Breast epithelium (tissue), 4 donors: Measurements from ENCODE around the gene SLF2. TPM values are rescaled to one million over a fixed set of nuclear protein-coding genes. Genes with fewer than 3 reads are reported as not detected.

ENCODE experiments used
- DNase-seq, 2 donors: peaks; one replicate each; pipeline ENCODE4 v3.0.0-alpha.2; 2019; ENCODE audit warnings: low spot score in 2 of 2
- H3K27ac ChIP-seq, 2 donors: fragments of 200-600 bp; sonication (generic) in 1 of 2; one replicate each; pipeline ENCODE4 v1.5.1; 2016 to 2019; ENCODE audit warnings: mild to moderate bottlenecking in 1 of 2
- H3K27me3 ChIP-seq, 2 donors: fragments of 200-600 bp; sonication (generic) in 1 of 2; one replicate each; pipeline versions ENCODE4 v1.5.1 to v1.6.0; 2017 to 2019; ENCODE audit warnings: control low read depth in 1 of 2, mild to moderate bottlenecking in 1 of 2
- H3K36me3 ChIP-seq: fragments of 200-600 bp; one replicate; pipeline ENCODE4 v1.5.1; 2019
- H3K4me1 ChIP-seq, 2 donors: fragments of 200-600 bp; sonication (generic); one replicate each; pipeline ENCODE4 v1.5.1; 2016 to 2019; ENCODE audit warnings: control low read depth in 1 of 2
- H3K4me3 ChIP-seq, 3 donors: fragments of 200-600 bp; sonication (generic); 1 replicate in 2 of 3; 2 replicates in 1 of 3; pipeline ENCODE4 v1.5.1; 2016 to 2019; ENCODE audit warnings: mild to moderate bottlenecking in 3 of 3, moderate library complexity in 2 of 3
- H3K9me3 ChIP-seq, 2 donors: fragments of 200-600 bp; sonication (generic) in 1 of 2; one replicate each; pipeline ENCODE4 v1.5.1; 2016 to 2019; ENCODE audit warnings: control low read depth in 1 of 2
- CTCF ChIP-seq, 3 donors: fragments of 450-650 bp; IDR thresholded peaks; one replicate each; pipeline ENCODE4 v1.5.1; 2016 to 2017; ENCODE audit warnings: antibody characterized with exemption in 3 of 3, mild to moderate bottlenecking in 3 of 3, moderate library complexity in 3 of 3
- POLR2A ChIP-seq: fragments of 450-650 bp; IDR thresholded peaks from one replicate; pipeline ENCODE4 v1.6.1; 2016; ENCODE audit warnings: antibody characterized with exemption, mild to moderate bottlenecking, moderate library complexity
- POLR2AphosphoS5 ChIP-seq, 3 donors: sonication (generic); formaldehyde crosslinking; IDR thresholded peaks; one replicate each; pipeline ENCODE4 v1.6.1; 2017; ENCODE audit warnings: antibody characterized with exemption in 3 of 3
- intact Hi-C: fragments of 100-400 bp; cut with DNase I; formaldehyde crosslinking; loops from one replicate; pipeline ENCODE4 v1.15.1; 2023; ENCODE audit warnings: low total_unique reads
- total RNA-seq, 3 donors: library from RNA; depleted of rRNA; stranded (reverse); fragments of >200 nt; gene quantifications; one replicate each; pipeline ENCODE4 v1.1.0, GENCODE V29; 2016

The SLF2 gene
- total RNA-seq, 3 donors from 2014 or later: 24.8 to 34.2 (median 31.8) TPM

DNA sequence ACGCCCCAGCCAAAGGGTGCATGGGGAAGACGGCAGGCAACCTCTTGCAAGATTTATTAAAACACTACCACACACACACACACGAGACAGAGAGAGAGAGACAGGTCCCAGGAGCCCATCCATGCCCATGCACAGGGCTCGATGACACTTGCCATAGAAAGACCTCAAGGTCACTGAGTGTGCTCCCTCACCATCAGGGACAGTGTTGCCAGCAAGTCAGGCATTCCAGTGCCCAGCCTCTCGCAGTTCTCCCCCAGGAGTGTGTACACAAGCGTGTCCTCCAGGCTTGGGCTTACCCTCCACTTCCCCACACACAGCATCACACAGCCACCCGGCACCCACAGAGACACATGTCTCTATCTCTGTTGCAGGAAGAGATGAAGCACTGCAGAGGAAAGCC is 46.8 kb upstream of the SLF2 start:
- no peaks in the 10 kb centered on the region for H3K4me1 ChIP-seq
- no peak overlapping the region for H3K4me3 ChIP-seq
- H3K36me3 ChIP-seq: no peaks in the 10 kb centered on the region
- no peak for DNase-seq
- peaks cover 0 to 37% of the 10 kb centered on the region in 2 donors for H3K27me3 ChIP-seq
- no peaks in the 10 kb centered on the region for H3K9me3 ChIP-seq
- H3K27ac ChIP-seq: no peak overlapping the region
- TF ChIP-seq CTCF (IDR thresholded peaks at IDR 0.05): no peak
- no peak for TF ChIP-seq POLR2A
- TF ChIP-seq POLR2AphosphoS5 (IDR thresholded peaks at IDR 0.05): no peak
- intact Hi-C loops: no loop called here

GRCh38 chr10:100866575-100867098 is 46.1 kb upstream of the SLF2 start:
- DNase-seq: no peak
- intact Hi-C loops: no loop called here
- Histone ChIP-seq H3K27me3 (peaks cover 0 to 34% of the 10 kb centered on the region in 2 donors), H3K4me1 (no peaks in the 10 kb centered on the region), H3K36me3 (no peaks in the 10 kb centered on the region), H3K27ac (no peak overlapping the region), H3K4me3 (no peak overlapping the region), H3K9me3 (no peaks in the 10 kb centered on the region)
- TF ChIP-seq CTCF (IDR thresholded peaks at IDR 0.05): no peak
- TF ChIP-seq POLR2AphosphoS5 (IDR thresholded peaks at IDR 0.05): no peak
- TF ChIP-seq POLR2A: no peak

DNA sequence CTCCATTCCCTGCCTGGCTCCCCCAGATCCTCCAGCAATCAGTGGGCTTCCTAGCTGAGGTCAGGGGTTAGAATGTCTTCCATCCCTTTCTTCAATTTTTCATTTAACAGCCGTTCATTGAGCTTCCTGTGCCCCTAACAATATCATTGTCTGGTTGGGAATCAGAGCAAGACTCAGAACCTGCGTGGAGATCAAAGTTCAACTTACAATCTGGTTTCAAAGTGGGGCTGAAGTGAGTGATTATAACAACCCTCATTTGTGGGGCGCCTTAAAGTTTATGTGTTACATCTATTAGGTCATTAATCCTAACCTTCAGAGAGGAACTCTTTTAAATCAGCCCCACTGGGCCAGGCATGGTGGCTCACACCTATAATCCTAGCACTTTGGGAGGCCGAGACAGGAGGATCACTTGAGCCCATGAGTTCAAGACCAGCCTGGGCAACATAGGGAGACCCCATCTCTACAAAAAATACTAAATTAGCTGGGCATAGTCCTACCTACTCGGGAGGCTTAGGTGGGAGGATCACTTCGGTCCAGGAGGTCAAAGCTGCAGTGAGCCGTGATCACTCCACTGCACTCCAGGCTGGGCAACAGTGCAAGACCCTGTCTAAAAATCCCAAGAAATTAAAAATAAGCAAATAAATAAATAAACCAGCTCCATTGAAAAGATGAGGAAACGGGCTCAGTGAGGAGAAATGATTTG is 45.4 kb upstream of the SLF2 start:
- no peak for TF ChIP-seq POLR2A
- no peak for TF ChIP-seq CTCF (IDR thresholded peaks at IDR 0.05)
- no peak for TF ChIP-seq POLR2AphosphoS5 (IDR thresholded peaks at IDR 0.05)
- intact Hi-C loops: no loop called here
- no peak overlapping the region for H3K4me3 ChIP-seq
- DNase-seq: no peak
- H3K36me3 ChIP-seq: no peaks in the 10 kb centered on the region
- no peaks in the 10 kb centered on the region for H3K4me1 ChIP-seq
- peaks cover 0 to 34% of the 10 kb centered on the region in 2 donors for H3K27me3 ChIP-seq
- H3K9me3 ChIP-seq: no peaks in the 10 kb centered on the region
- H3K27ac ChIP-seq: no peak overlapping the region

DNA sequence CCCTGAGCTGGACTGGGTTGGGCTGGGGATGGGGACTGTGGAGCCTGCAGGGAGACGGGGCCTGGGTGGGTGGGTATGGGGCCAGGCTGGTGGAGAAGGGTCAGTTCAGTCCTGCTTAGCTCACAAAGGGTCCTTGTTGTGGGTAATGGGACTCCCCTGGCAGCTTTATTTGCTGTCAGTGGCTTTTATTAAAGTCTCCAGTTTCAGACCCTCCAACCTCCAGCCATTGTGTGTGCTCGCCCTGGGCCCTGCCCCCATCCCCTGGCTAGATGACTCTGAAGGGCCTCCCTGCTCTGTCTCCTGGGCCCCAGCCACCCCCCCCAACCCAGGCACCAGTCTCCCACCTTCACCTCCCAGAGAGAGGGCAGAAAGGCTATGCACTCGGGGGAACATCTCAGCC is 44.4 kb upstream of the SLF2 start:
- Histone ChIP-seq H3K4me3 (no peak overlapping the region), H3K27me3 (peaks cover 0 to 36% of the 10 kb centered on the region in 2 donors), H3K9me3 (no peaks in the 10 kb centered on the region), H3K27ac (no peak overlapping the region), H3K4me1 (no peaks in the 10 kb centered on the region), H3K36me3 (no peaks in the 10 kb centered on the region)
- no peak for TF ChIP-seq CTCF (IDR thresholded peaks at IDR 0.05)
- no peak for TF ChIP-seq POLR2AphosphoS5 (IDR thresholded peaks at IDR 0.05)
- no peak for TF ChIP-seq POLR2A
- peak in 1 of 2 donors; percentile 14 for DNase-seq
- intact Hi-C loops: no loop called here

DNA sequence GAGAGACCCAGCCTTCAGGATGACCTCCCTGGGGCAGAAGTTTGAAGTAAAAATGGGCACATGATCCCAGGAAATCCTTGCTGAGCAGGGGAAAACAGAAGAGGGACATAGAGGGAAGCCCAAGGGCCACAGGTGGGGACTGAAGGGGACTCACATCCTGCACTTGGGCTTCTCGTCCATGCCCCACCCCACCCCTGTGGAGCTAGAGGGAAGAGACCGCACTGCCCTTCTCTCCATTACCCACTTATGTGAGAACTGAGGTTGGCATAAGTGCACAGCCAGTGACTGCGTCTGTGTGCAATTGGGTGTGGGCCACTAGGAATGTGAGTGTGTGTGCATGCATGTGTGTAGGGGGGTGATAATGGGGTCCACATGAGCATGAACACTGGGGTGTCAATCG is 43.4 kb upstream of the SLF2 start:
- no peaks in the 10 kb centered on the region for H3K36me3 ChIP-seq
- no peak overlapping the region for H3K4me3 ChIP-seq
- H3K4me1 ChIP-seq: no peaks in the 10 kb centered on the region
- H3K9me3 ChIP-seq: no peaks in the 10 kb centered on the region
- TF ChIP-seq POLR2A (no peak), CTCF (IDR thresholded peaks at IDR 0.05) (no peak), POLR2AphosphoS5 (IDR thresholded peaks at IDR 0.05) (no peak)
- DNase-seq: no peak
- H3K27me3 ChIP-seq: peaks cover 0 to 42% of the 10 kb centered on the region in 2 donors
- H3K27ac ChIP-seq: no peak overlapping the region
- intact Hi-C loops: no loop called here
